ENCODE results near the gene LTBP1. TPM values are rescaled to one million over a fixed set of nuclear protein-coding genes. Genes with fewer than 3 reads are reported as not detected.

LTBP1 gene
- total RNA-seq, 1 experiment from 2014 or later: 28.5 TPM

DNA sequence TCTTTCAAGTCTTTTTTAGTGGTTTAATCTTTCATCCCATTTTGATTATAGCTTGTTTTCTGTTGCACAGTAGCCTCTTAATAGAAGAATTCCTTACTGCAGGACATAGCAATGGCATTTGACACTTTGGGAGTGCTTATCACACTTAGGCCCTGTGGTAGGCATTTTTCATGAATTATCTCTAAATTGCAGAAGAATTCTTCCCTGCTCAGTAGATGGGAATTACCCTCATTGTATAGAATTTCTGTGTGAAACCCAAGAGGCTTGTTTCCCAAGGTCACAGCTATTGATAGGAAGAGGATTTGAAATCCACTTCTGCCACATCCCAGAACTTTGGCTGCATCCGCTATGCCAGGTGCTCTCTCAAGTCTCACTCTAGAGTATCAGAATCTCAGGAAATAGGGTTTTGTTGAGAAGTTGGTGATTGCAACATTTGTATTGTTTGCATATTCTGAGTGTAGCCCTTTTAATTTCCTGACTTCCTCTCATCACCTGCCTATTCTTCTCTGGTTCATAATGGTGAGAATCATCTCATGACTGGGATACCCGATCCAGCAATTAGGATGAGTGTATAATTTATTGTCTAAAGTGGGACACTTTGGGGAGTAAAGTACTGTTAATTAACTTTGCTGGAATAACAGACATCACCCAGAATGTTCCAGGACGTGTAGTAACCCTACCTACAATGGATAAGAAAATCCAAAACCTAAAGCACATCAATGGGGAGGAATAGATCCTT, 274.5 kb downstream of the LTBP1 start:
- H3K27ac ChIP-seq (ENCODE audit: insufficient read length, low read depth, low read length): no peak overlapping the region
- H3K79me1 ChIP-seq (ENCODE audit: insufficient read depth, low read depth, low read length, poor library complexity, severe bottlenecking): no peaks in the 10 kb centered on the region
- no peaks in the 10 kb centered on the region for H4K20me1 ChIP-seq (ENCODE audit: control insufficient read depth, insufficient read depth, insufficient read length)
- H3K27ac Mint-ChIP-seq: no peak overlapping the region
- no peak overlapping the region for H3K23ac ChIP-seq (ENCODE audit: insufficient read length, low read depth, low read length)
- H3T11ph ChIP-seq (ENCODE audit: low read length): no peak overlapping the region
- no CpG with 5 or more reads among the region's 3 CpGs for WGBS (ENCODE audit: extremely low coverage, insufficient read length, low lambda C conversion rate)
- no peak overlapping the region for H3K9ac ChIP-seq (ENCODE audit: extremely low read depth, insufficient read length, low read length)
- H3K4ac ChIP-seq (ENCODE audit: low read depth, low read length): no peak overlapping the region
- TF ChIP-seq, protein P1, sequence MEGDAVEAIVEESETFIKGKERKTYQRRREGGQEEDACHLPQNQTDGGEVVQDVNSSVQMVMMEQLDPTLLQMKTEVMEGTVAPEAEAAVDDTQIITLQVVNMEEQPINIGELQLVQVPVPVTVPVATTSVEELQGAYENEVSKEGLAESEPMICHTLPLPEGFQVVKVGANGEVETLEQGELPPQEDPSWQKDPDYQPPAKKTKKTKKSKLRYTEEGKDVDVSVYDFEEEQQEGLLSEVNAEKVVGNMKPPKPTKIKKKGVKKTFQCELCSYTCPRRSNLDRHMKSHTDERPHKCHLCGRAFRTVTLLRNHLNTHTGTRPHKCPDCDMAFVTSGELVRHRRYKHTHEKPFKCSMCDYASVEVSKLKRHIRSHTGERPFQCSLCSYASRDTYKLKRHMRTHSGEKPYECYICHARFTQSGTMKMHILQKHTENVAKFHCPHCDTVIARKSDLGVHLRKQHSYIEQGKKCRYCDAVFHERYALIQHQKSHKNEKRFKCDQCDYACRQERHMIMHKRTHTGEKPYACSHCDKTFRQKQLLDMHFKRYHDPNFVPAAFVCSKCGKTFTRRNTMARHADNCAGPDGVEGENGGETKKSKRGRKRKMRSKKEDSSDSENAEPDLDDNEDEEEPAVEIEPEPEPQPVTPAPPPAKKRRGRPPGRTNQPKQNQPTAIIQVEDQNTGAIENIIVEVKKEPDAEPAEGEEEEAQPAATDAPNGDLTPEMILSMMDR (conservative IDR thresholded peaks at IDR 0.05): no peak
- no peak overlapping the region for H2BK120ac ChIP-seq (ENCODE audit: low read depth, low read length, poor library complexity, severe bottlenecking)
- no peaks in the 10 kb centered on the region for H3K79me2 ChIP-seq (ENCODE audit: insufficient read depth, low read length)
- H4K5ac ChIP-seq (ENCODE audit: insufficient read length, low read depth, low read length): no peak overlapping the region
- H3K27me3 Mint-ChIP-seq (ENCODE audit: low read depth): no peaks in the 10 kb centered on the region
- H3K36me3 Mint-ChIP-seq (ENCODE audit: insufficient read depth in 1 of 3, low read depth in 3 of 3): peaks cover 0 to 9% (median 2%) of the 10 kb centered on the region in 3 experiments; a peak in 3 of 7 replicates
- H2BK20ac ChIP-seq (ENCODE audit: low read depth, low read length, poor library complexity, severe bottlenecking): no peak overlapping the region
- no peak overlapping the region for H3K4me3 Mint-ChIP-seq
- H3K9me3 ChIP-seq (ENCODE audit: control insufficient read depth, low read depth, low read length): no peaks in the 10 kb centered on the region
- no peak overlapping the region for H3K18ac ChIP-seq (ENCODE audit: insufficient read length, low read depth, low read length)
- H3K14ac ChIP-seq (ENCODE audit: insufficient read depth, low read length): no peak overlapping the region
- H3K23me2 ChIP-seq (ENCODE audit: insufficient read length, low read depth, low read length, poor library complexity, severe bottlenecking): no peaks in the 10 kb centered on the region
- H3K27me3 ChIP-seq (ENCODE audit: insufficient read depth, low read length): no peaks in the 10 kb centered on the region
- no peaks in the 10 kb centered on the region; a peak in 1 of 5 replicates for H3K9me3 Mint-ChIP-seq
- H2BK15ac ChIP-seq (ENCODE audit: low read depth, low read length): no peak overlapping the region
- H2AFZ ChIP-seq (ENCODE audit: low read length): no peak overlapping the region
- H3K4me1 Mint-ChIP-seq: peaks cover 14 to 18% of the 10 kb centered on the region in 2 experiments
- no peaks in the 10 kb centered on the region; the same call in 1 of the 2 replicates for H3K4me1 ChIP-seq (ENCODE audit: insufficient read depth, low read length)
- DNase-seq: no peak
- no peak overlapping the region for H2BK12ac ChIP-seq (ENCODE audit: insufficient read length, low read depth, low read length)
- no peak overlapping the region for H2AK5ac ChIP-seq (ENCODE audit: insufficient read length, low read length)
- H2BK5ac ChIP-seq (ENCODE audit: insufficient read length, low read length): no peak overlapping the region
- H3K4me2 ChIP-seq (ENCODE audit: insufficient read depth, insufficient read length, low read length): no peak overlapping the region
- no peak overlapping the region for H3K56ac ChIP-seq (ENCODE audit: insufficient read length, low read depth, low read length)
- no peak overlapping the region for H4K8ac ChIP-seq (replicated peaks; ENCODE audit: insufficient read length, low read depth, low read length)
- no peak overlapping the region for H4K91ac ChIP-seq (ENCODE audit: insufficient read length, low read depth, low read length)
